Aorta (tissue), 5 donors: ENCODE results near the gene SLC2A13. TPM values are rescaled to one million over a fixed set of nuclear protein-coding genes. Genes with fewer than 3 reads are reported as not detected.

Experiments used
- ATAC-seq: fragments of 200-7000 bp; cut with Tn5 transposase; one replicate; pipeline ENCODE4 v1.9.1; 2022; ENCODE audit warnings: moderate library complexity; ENCODE audit not compliant: low FRiP score
- DNase-seq, 2 donors: peaks; one replicate each; pipeline ENCODE4 v3.0.0-alpha.2; 2020
- H3K27ac ChIP-seq, 2 donors: one replicate each; pipeline ENCODE4 v1.5.1; 2013; ENCODE audit warnings: low read length in 2 of 2, mild to moderate bottlenecking in 2 of 2, moderate library complexity in 2 of 2, control low read depth in 1 of 2, inconsistent platforms in 1 of 2, low read depth in 1 of 2
- H3K27me3 ChIP-seq, 2 donors: one replicate each; pipeline ENCODE4 v1.6.1; 2013; ENCODE audit warnings: control low read depth in 1 of 2, low read length in 1 of 2, mild to moderate bottlenecking in 1 of 2, moderate library complexity in 1 of 2; ENCODE audit not compliant: insufficient read depth in 2 of 2, control insufficient read depth in 1 of 2
- H3K36me3 ChIP-seq, 2 donors: one replicate each; pipeline ENCODE4 v1.6.1; 2013; ENCODE audit warnings: control low read depth in 1 of 2, low read length in 1 of 2, mild to moderate bottlenecking in 1 of 2; ENCODE audit not compliant: insufficient read depth in 2 of 2, control insufficient read depth in 1 of 2
- H3K4me1 ChIP-seq, 2 donors: one replicate each; pipeline ENCODE4 v1.6.1; 2013; ENCODE audit warnings: low read length in 2 of 2, control low read depth in 1 of 2, mild to moderate bottlenecking in 1 of 2, moderate library complexity in 1 of 2; ENCODE audit not compliant: insufficient read depth in 2 of 2, control insufficient read depth in 1 of 2
- H3K4me3 ChIP-seq, 2 donors: one replicate each; pipeline ENCODE4 v1.5.1; 2013; ENCODE audit warnings: low read length in 2 of 2, control low read depth in 1 of 2, mild to moderate bottlenecking in 1 of 2
- H3K9me3 ChIP-seq: one replicate; pipeline ENCODE4 v1.6.1; 2013; ENCODE audit warnings: mild to moderate bottlenecking, low read length; ENCODE audit not compliant: control insufficient read depth
- WGBS, 2 donors: extraction: QIAGEN DNeasy Blood & Tissue Kit; methylation state at CpG; one replicate each; pipeline ENCODE4 v1.1.7; 2013; 5-methylcytosine and 5-hydroxymethylcytosine counted together
- intact Hi-C, 2 donors: fragments of 100-400 bp; cut with DNase I; formaldehyde crosslinking; loops; one replicate each; pipeline versions ENCODE4 v1.14.2 to v1.15.0; 2022
- polyA plus RNA-seq, 2 donors: library from polyadenylated mRNA; stranded (reverse); fragments of 200-250 nt; gene quantifications; one replicate each; pipeline ENCODE4 v1.2.3, GENCODE V29; 2013
- total RNA-seq, 2 donors: library from RNA; stranded (reverse); fragmentation: NEBNext Ultra II Directional; extraction: Animal tissue kit (Norgen Biotek cat#: 25700); gene quantifications; one replicate each; pipeline ENCODE4 v1.2.1, GENCODE V29; 2021
- donor health status: healthy with polysubstance abuse.
- donor health status: Bipolar disorder and iron deficiency.
- donor health status: DM: no; HTN: no; CAD: no.
- donor health status: DM: no; HTN: no; CAD: no.
- donor health status: DM: yes; HTN: yes; CAD: no.

The SLC2A13 gene
- total and polyA plus RNA-seq, 4 donors: 1.1 to 11.4 (median 5.9) TPM

DNA sequence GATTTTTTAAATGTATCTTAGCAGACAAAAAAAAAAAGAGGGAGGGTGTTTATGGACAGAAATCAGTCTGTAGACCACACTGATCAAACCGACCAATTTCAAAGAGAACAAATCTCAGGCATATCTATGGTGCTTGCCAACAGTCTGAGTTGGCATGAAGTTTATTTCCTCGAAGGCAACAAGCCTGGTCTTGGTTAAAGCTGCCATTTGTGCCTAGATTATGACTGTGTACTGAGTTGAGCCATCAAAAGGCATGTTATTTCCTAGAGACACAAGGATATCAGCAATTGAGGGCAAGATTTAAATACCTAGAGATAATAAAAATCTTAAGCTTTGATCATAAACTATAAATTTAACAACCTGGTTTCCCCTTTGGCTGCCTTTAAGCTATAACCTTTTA is 119.2 kb downstream of the SLC2A13 start:
- Histone ChIP-seq H3K27me3 (no peaks in the 10 kb centered on the region), H3K4me3 (no peak overlapping the region), H3K9me3 (no peaks in the 10 kb centered on the region), H3K4me1 (peaks cover 0 to 3% of the 10 kb centered on the region in 2 donors), H3K27ac (no peak overlapping the region), H3K36me3 (no peaks in the 10 kb centered on the region)
- no peak for DNase-seq
- intact Hi-C loops: no loop called here
- WGBS, 2 donors: 23 to 41% methylated on average over 2 of the region's 2 CpGs
- ATAC-seq: no peak

DNA sequence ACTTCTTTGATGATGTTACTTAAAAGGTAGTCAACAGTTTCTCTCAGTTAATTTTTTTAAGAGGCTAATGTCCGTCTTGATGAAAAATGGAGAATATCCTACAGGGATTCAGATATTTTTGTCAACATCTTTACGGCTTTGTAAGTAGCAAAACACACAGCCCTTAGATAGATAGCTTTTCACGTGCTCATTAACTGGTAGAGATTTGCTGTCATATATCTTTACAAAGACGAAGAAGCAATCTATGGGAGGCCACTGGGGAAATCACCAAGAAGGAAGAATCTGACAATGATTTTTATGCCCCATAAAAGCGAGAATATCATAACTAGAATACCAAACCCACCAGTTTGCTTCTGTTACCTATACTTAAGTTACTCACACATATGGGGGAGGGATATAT is 121.2 kb downstream of the SLC2A13 start:
- Histone ChIP-seq H3K27ac (no peak overlapping the region), H3K4me1 (peaks cover 0 to 3% of the 10 kb centered on the region in 2 donors), H3K36me3 (no peaks in the 10 kb centered on the region), H3K4me3 (no peak overlapping the region), H3K27me3 (no peaks in the 10 kb centered on the region), H3K9me3 (no peaks in the 10 kb centered on the region)
- DNase-seq (no peak), ATAC-seq (no peak)
- intact Hi-C loops: no loop called here
- 78 to 95% methylated on average over 5 of the region's 5 CpGs for WGBS, 2 donors

DNA sequence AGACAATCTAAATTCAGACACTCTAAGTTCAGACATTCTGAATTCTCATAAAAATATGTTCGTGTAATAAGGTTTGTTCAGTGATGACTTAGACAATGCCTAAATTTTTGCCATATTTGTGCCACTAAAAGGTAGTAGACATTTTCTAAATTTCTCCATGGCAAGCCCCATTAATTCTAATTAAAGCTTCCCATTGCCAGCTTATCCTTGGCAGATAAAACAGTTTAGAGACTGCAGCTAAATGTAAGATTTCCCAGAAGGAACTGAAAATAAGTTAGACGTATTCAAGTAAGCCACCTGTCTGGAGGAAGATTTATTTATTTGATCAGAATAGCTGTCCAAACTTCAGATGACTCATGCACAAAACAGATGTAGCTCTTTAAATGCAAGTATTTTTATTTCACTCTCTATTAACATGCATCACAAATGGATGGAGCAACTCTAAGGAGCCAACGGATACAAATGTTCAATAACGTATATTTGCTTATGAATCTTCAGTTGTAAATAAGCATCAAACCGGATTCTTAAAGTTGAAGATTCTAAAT is 130.4 kb downstream of the SLC2A13 start:
- no peak overlapping the region for H3K4me3 ChIP-seq
- ATAC-seq (no peak), DNase-seq (no peak)
- intact Hi-C loops: no loop called here
- no peaks in the 10 kb centered on the region for H3K9me3 ChIP-seq
- peaks cover 0 to 2% of the 10 kb centered on the region in 2 donors for H3K4me1 ChIP-seq
- H3K27me3 ChIP-seq: no peaks in the 10 kb centered on the region
- no peaks in the 10 kb centered on the region for H3K36me3 ChIP-seq
- H3K27ac ChIP-seq: no peak overlapping the region
- 68 to 69% methylated on average over 5 of the region's 5 CpGs for WGBS, 2 donors

DNA sequence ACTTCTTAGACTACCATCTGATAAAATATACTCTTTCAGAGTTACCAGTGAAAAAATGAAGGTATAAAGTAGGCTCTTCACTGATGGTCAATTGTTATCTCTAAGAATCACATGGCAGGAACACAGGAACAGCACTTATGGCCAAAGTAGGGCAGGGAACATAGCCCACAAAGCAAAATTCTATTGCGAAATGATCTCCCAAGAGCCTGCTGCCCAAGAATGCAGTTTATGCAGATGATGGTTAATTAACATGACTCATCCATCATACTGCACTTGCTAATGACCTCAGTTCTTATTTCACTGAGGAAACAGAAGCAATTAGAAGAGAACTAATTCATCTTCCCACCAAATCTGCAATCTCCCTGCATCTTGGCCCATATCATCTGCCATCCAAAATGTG is 133.8 kb downstream of the SLC2A13 start:
- ATAC-seq: no peak
- Histone ChIP-seq H3K36me3 (no peaks in the 10 kb centered on the region), H3K9me3 (no peaks in the 10 kb centered on the region), H3K27me3 (no peaks in the 10 kb centered on the region), H3K27ac (no peak overlapping the region), H3K4me3 (no peak overlapping the region), H3K4me1 (peaks cover 0 to 2% of the 10 kb centered on the region in 2 donors)
- intact Hi-C loops: no loop called here
- WGBS, 2 donors: 97 to 100% methylated on average over 1 of the region's 1 CpG
- DNase-seq: no peak

DNA sequence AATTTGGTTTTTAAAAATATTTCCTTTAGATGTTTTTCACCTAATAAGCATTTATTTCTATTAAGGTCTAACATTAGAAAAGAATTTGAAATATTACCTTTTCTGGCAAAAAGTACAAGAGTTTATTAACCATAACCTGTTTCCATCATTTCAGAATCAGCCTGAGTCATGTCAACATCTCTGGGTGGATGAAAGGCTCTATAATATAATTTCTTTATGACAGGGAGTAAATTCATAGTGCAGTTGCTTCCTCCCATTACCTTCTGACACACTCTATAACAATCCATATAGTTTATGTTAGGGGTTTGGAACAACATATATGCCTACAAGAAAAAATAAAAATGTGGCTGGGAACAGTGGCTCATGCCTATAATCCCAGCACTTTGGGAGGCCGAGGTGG is 134.5 kb downstream of the SLC2A13 start:
- Histone ChIP-seq H3K27me3 (no peaks in the 10 kb centered on the region), H3K36me3 (no peaks in the 10 kb centered on the region), H3K27ac (no peak overlapping the region), H3K9me3 (no peaks in the 10 kb centered on the region), H3K4me3 (no peak overlapping the region), H3K4me1 (peaks cover 2% of the 10 kb centered on the region in 2 donors)
- WGBS, 2 donors: 90 to 100% methylated on average over 1 of the region's 1 CpG
- intact Hi-C loops: no loop called here
- ATAC-seq (no peak), DNase-seq (no peak)

DNA sequence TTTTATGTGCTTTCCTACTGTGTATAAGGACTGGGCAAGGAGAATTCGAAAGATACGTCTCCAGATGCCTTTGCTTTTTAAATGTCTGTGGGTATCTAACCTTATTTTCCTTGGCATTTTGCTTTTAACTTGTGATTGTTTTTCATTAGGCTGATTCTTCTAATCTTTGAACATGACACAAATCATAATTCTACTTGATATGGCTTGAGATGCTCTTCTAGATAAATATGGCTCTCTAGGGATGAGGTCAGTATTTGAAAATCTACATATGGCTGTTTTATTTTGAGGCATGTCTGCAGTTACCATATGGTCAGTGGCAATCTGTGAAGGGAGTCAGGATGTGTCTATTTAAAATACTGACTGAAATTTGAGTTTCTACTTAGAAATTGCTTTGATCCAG is 139.2 kb downstream of the SLC2A13 start:
- ATAC-seq (no peak), DNase-seq (no peak)
- Histone ChIP-seq H3K27me3 (no peaks in the 10 kb centered on the region), H3K9me3 (no peaks in the 10 kb centered on the region), H3K4me3 (no peak overlapping the region), H3K36me3 (no peaks in the 10 kb centered on the region), H3K4me1 (peaks cover 0 to 3% of the 10 kb centered on the region in 2 donors), H3K27ac (no peak overlapping the region)
- intact Hi-C loops: no loop called here
- 23 to 32% methylated on average over 2 of the region's 2 CpGs for WGBS, 2 donors

DNA sequence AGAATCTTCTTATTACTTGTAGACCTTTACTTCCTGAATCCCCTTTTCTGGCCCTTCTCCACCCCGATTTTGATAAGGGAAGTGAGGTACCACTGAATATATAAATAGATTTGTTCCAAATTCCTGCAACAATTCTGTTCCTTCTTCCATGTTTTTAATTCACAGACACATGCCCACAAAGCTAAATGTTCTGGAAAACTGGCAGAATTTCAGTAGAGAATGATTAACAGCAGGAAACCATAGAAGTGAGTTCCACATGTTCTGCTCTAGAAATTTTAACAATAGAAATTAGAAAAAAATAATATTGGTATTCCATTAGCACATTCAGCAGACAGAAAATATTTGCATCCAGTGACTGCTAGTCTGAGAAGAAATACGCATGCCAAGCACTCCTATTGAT is 139.6 kb downstream of the SLC2A13 start:
- Histone ChIP-seq H3K9me3 (no peaks in the 10 kb centered on the region), H3K4me1 (peaks cover 0 to 3% of the 10 kb centered on the region in 2 donors), H3K27ac (no peak overlapping the region), H3K36me3 (no peaks in the 10 kb centered on the region), H3K4me3 (no peak overlapping the region), H3K27me3 (no peaks in the 10 kb centered on the region)
- WGBS, 2 donors: 39 to 47% methylated on average over 2 of the region's 2 CpGs
- no peak for ATAC-seq
- intact Hi-C loops: no loop called here
- DNase-seq: no peak

DNA sequence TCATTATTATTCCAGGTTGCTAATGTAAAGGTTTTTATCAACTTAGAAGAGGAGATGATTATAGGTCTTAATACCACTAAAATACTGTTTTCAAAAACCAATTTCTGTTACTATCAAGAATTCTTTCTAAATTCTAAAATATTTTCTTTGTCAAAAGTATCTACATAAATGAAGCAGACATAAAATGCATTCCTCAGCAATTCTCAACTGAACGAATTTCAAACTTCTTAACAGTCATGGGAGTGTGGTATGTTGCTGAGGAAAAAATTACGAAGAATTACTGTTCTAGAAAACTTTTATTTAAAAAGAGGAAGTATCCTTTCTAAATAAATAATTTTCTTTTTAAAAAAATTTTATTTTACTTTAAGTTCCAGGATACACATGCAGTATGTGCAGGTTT is 146.4 kb downstream of the SLC2A13 start:
- intact Hi-C loops: no loop called here
- Histone ChIP-seq H3K4me1 (no peaks in the 10 kb centered on the region), H3K9me3 (no peaks in the 10 kb centered on the region), H3K36me3 (no peaks in the 10 kb centered on the region), H3K27me3 (no peaks in the 10 kb centered on the region), H3K4me3 (no peak overlapping the region), H3K27ac (no peak overlapping the region)
- DNase-seq: no peak
- no peak for ATAC-seq
- WGBS, 2 donors: 84 to 88% methylated on average over 2 of the region's 2 CpGs

DNA sequence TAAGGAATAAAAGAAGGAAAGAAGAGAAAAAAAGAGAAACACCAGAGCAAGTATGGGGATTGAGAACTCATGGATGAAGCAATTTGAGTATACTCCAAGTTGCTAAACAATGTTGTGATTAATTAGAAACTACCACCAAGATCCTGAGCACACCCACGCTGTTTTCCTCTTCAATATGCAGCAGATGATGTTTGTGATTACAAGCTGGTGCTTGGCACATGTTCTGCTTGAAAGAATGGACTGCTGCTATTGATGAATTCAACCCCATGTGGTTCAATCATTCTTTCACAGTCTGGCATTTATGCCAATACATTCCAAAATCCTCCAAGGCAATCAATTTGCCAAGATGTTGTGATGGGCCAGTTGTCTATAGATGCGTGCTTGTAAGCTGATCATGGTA is 146.8 kb downstream of the SLC2A13 start:
- no peak for ATAC-seq
- Histone ChIP-seq H3K9me3 (no peaks in the 10 kb centered on the region), H3K4me3 (no peak overlapping the region), H3K36me3 (no peaks in the 10 kb centered on the region), H3K27ac (no peak overlapping the region), H3K4me1 (no peaks in the 10 kb centered on the region), H3K27me3 (no peaks in the 10 kb centered on the region)
- no peak for DNase-seq
- 96% methylated on average over 2 of the region's 2 CpGs for WGBS, 2 donors
- intact Hi-C loops: no loop called here
